K562 (cell line): ENCODE data around the gene MOB4. TPM values are rescaled to one million over a fixed set of nuclear protein-coding genes. Genes with fewer than 3 reads are reported as not detected.
A peak's percentile ranks its signal among the peaks of the same experiment; 100 is the strongest.

Experiments used
- ATAC-seq: fragments of 200-7000 bp; cut with Tn5 transposase; 3 replicates; pipeline ENCODE4 v1.9.1; 2020; ENCODE audit warnings: moderate library complexity
- BruUV-seq: library from RNA; stranded (reverse); fragments of 400-500 nt; replicated peaks from 2 replicates; lab custom pipeline; 2021; lab: Mats Ljungman, UMichigan
- CTCF ChIA-PET: fragments of 300-600 bp; formaldehyde crosslinking; extraction: SDS; loops from one replicate; lab custom pipeline; 2021; ENCODE audit warnings: low intra/inter-chr PET ratio; lab: Yijun Ruan, JAX
- POLR2A ChIA-PET: fragments of 300-600, 350-650 bp; sonication (Branson Sonifier 250); formaldehyde crosslinking; extraction: SDS; loops from one replicate; lab custom pipeline; 2021; ENCODE audit warnings: antibody characterized with exemption, inconsistent platforms; lab: Yijun Ruan, JAX
- DNase-seq, 4 experiments: peaks; one replicate each; pipeline versions ENCODE4 v3.0.0 to v3.0.0-alpha.2; 2011 to 2018; ENCODE audit warnings: low spot score in 3 of 4, mixed read lengths in 3 of 4; ENCODE audit errors: extremely low read depth in 1 of 4
- FAIRE-seq: peaks from 2 replicates; lab custom pipeline; 2011; peaks lifted over from hg19 to GRCh38; lab: Jason Lieb, UNC
- H2AFZ ChIP-seq: 2 replicates; pipeline ENCODE4 v1.6.0; 2011; ENCODE audit warnings: low read depth, low read length, control low read depth, inconsistent platforms
- H3K27ac ChIP-seq: fragments of 200-600 bp; 3 replicates; pipeline ENCODE4 v1.8.0; 2011; ENCODE audit warnings: low read depth, mild to moderate bottlenecking, control low read depth, inconsistent platforms, low read length, moderate library complexity, mixed read lengths; ENCODE audit errors: extremely low read depth
- H3K27me3 ChIP-seq, 2 experiments: fragments of 300-600 bp in 1 of 2; 2 replicates in 1 of 2; 3 replicates in 1 of 2; pipeline versions ENCODE4 v1.6.0 to v1.8.0; 2011; ENCODE audit warnings: inconsistent platforms in 2 of 2, low read length in 2 of 2, mild to moderate bottlenecking in 1 of 2, mixed read lengths in 1 of 2, moderate library complexity in 1 of 2; ENCODE audit not compliant: control insufficient read depth in 2 of 2, insufficient read depth in 2 of 2
- H3K36me3 ChIP-seq: fragments of 300-600 bp; 3 replicates; pipeline ENCODE4 v1.8.0; 2011; ENCODE audit warnings: mild to moderate bottlenecking, low read length, inconsistent platforms; ENCODE audit not compliant: control insufficient read depth, insufficient read depth
- H3K4me1 ChIP-seq, 2 experiments: fragments of 200-600 bp in 1 of 2; replicated peaks in 1 of 2; 2 replicates in 1 of 2; 3 replicates in 1 of 2; pipeline versions ENCODE4 v1.5.1 to v1.8.0; 2011; ENCODE audit warnings: inconsistent platforms in 2 of 2, low read length in 2 of 2, mild to moderate bottlenecking in 1 of 2, mixed read lengths in 1 of 2, moderate library complexity in 1 of 2; ENCODE audit not compliant: control insufficient read depth in 2 of 2, insufficient read depth in 2 of 2
- H3K4me2 ChIP-seq: 2 replicates; pipeline ENCODE4 v1.6.1; 2011; ENCODE audit warnings: low read length, control low read depth, inconsistent platforms, mixed read lengths; ENCODE audit not compliant: insufficient read depth
- H3K4me3 ChIP-seq: fragments of 200-600 bp; sonication (generic), shearing (Covaris generic); 2 replicates; pipeline ENCODE4 v1.5.1; 2016; ENCODE audit warnings: control low read depth, inconsistent platforms
- H3K79me2 ChIP-seq: fragments of 200-600 bp; 3 replicates; pipeline ENCODE4 v1.8.0; 2011; ENCODE audit warnings: low read length, inconsistent platforms; ENCODE audit not compliant: control insufficient read depth, insufficient read depth
- H3K9ac ChIP-seq, 2 experiments: 2 replicates each; pipeline versions ENCODE4 v1.6.0 to v1.6.1; 2011; ENCODE audit warnings: low read depth in 2 of 2, low read length in 2 of 2, control low read depth in 1 of 2, inconsistent platforms in 1 of 2, mild to moderate bottlenecking in 1 of 2, mixed read lengths in 1 of 2; ENCODE audit not compliant: insufficient read depth in 1 of 2
- H3K9me1 ChIP-seq: one replicate; pipeline ENCODE4 v1.6.0; 2011; ENCODE audit warnings: inconsistent platforms, mild to moderate bottlenecking, low read length, moderate library complexity; ENCODE audit not compliant: control insufficient read depth, insufficient read depth
- H3K9me3 ChIP-seq: replicated peaks from 2 replicates; pipeline ENCODE4 v1.5.1; 2011; ENCODE audit warnings: low read depth, low read length, inconsistent platforms; ENCODE audit not compliant: control insufficient read depth, insufficient read depth
- H4K20me1 ChIP-seq: replicated peaks from 2 replicates; pipeline ENCODE4 v1.6.1; 2011; ENCODE audit warnings: low read length, inconsistent platforms, mixed read lengths; ENCODE audit not compliant: control insufficient read depth, insufficient read depth
- DMBX1 ChIP-seq: fragments of 250-450 bp; sonication (Bioruptor Pico); IDR thresholded peaks from 2 replicates; pipeline ENCODE4 v1.8.0; 2022; ENCODE audit warnings: inconsistent platforms, mild to moderate bottlenecking, moderate library complexity, borderline replicate concordance
- E2F3 ChIP-seq: fragments of 250-450 bp; sonication (Bioruptor Pico); IDR thresholded peaks from 2 replicates; pipeline ENCODE4 v1.4.0; 2020; ENCODE audit warnings: mild to moderate bottlenecking
- ELF2 ChIP-seq: fragments of 250-450 bp; sonication (Bioruptor Pico); IDR thresholded peaks from 2 replicates; pipeline ENCODE4 v1.5.0; 2021; ENCODE audit warnings: mild to moderate bottlenecking
- MEF2D ChIP-seq: conservative IDR thresholded peaks from 2 replicates; pipeline ENCODE4 v1.6.1; 2016; ENCODE audit warnings: low read depth, missing genetic modification characterization, missing compliant biosample characterization
- RBFOX2 ChIP-seq: fragments of 200-400 bp; formaldehyde crosslinking; IDR thresholded peaks from 2 replicates; pipeline ENCODE4 v1.6.1; 2017; ENCODE audit warnings: low read depth, mild to moderate bottlenecking, low read length, moderate library complexity
- RFX5 ChIP-seq: IDR thresholded peaks from 2 replicates; pipeline ENCODE4 v1.6.1; 2011; ENCODE audit warnings: low read depth, mild to moderate bottlenecking, improper control_type of control experiment, low read length
- SUPT5H ChIP-seq: fragments of 450-650 bp; IDR thresholded peaks from 2 replicates; pipeline ENCODE4 v1.6.1; 2016
- TAF9B ChIP-seq: fragments of 450-650 bp; IDR thresholded peaks from 2 replicates; pipeline ENCODE4 v1.6.1; 2018; ENCODE audit warnings: mild to moderate bottlenecking; ENCODE audit not compliant: partially characterized antibody
- ZBTB43 ChIP-seq: sonication (generic); formaldehyde crosslinking; IDR thresholded peaks from 2 replicates; pipeline ENCODE4 v1.8.0; 2023; ENCODE audit warnings: mild to moderate bottlenecking, missing genetic modification reagents
- ZNF134 ChIP-seq: fragments of 250-450 bp; sonication (Bioruptor Pico); conservative IDR thresholded peaks from 2 replicates; pipeline ENCODE4 v1.4.0; 2020
- ZNF655 ChIP-seq: fragments of 250-450 bp; sonication (Bioruptor Pico); IDR thresholded peaks from 2 replicates; pipeline ENCODE4 v1.5.0; 2021
- WGBS: fragments of 100-300 bp; shearing (Covaris generic); methylation state at CpG from one replicate; pipeline ENCODE4 v1.1.6; 2016; ENCODE audit warnings: low coverage, mixed read lengths; ENCODE audit not compliant: insufficient coverage; ENCODE audit errors: missing lambda C conversion rate; 5-methylcytosine and 5-hydroxymethylcytosine counted together
- in situ Hi-C: fragments of 300-500 bp; cut with MboI; formaldehyde crosslinking; loops from 4 replicates; pipeline ENCODE4 v1.15.0; 2018; ENCODE audit warnings: inconsistent platforms, mixed read lengths
- intact Hi-C: fragments of 100-400 bp; cut with micrococcal nuclease; formaldehyde crosslinking; loops from 2 replicates; pipeline ENCODE4 v1.14.2; 2022
- polyA plus RNA-seq, 8 experiments: library from polyadenylated mRNA; depleted of rRNA in 4 of 8; stranded (reverse) in 5 of 8; unstranded in 3 of 8; fragments of >200 nt; fragmentation: Nextera tagmentation in 2 of 8; fragmentation: Illumina TruSeq in 1 of 8; extraction: Ambion mirVana in 2 of 8; extraction: Trizol in 1 of 8; gene quantifications; 2 replicates each; pipeline versions ENCODE4 v1.2.1 to v1.2.3, GENCODE V29; 2011 to 2014; ENCODE audit warnings: inconsistent platforms in 1 of 8, missing spikeins in 1 of 8
- total RNA-seq, 7 experiments: library from RNA; depleted of rRNA in 6 of 7; stranded (reverse); fragments of >200 nt in 6 of 7; fragmentation: Illumina TruSeq in 2 of 7; extraction: Trizol in 2 of 7; gene quantifications; 2 replicates each; pipeline versions ENCODE4 v1.2.1 to v1.2.3, GENCODE V29; 2011 to 2021; ENCODE audit warnings: low replicate concordance in 1 of 7

Gene MOB4
- total and polyA plus RNA-seq, 9 of the 15 experiments (the other 6 are each of a cell fraction or from before 2014, with no cell fraction given), result 13.5 to 30.8 (median 22.2) TPM

GRCh38 chr2:197502685-197503084 is 13.2 kb upstream of the MOB4 start:
- ChIA-PET CTCF (no interaction called here), POLR2A (interaction anchor here (0.7 to 6.5 kb wide), 3 partner anchors 11 to 89 kb away, joined by 3 to 34 read pairs (median 3); partner anchors contain the start of gene MOB4)
- Histone ChIP-seq H3K79me2 (peaks cover 64% of the 10 kb centered on the region), H3K9me1 (no peaks in the 10 kb centered on the region), H2AFZ (no peak overlapping the region), H4K20me1 (no peaks in the 10 kb centered on the region), H3K4me1 (peaks cover under 1 to 8% of the 10 kb centered on the region in 2 experiments; a peak in 2 of 5 replicates), H3K9me3 (no peaks in the 10 kb centered on the region), H3K36me3 (peaks cover 49% of the 10 kb centered on the region), H3K4me2 (peak overlapping the region; percentile 95; the same call in 1 of the 2 replicates), H3K27ac (no peak overlapping the region), H3K9ac (peak overlapping the region in 1 of 2 experiments; percentile 99; a peak in 1 of 4 replicates), H3K27me3 (no peaks in the 10 kb centered on the region), H3K4me3 (peak overlapping the region; percentile 74; the same call in 1 of the 2 replicates)
- FAIRE-seq (no peak), ATAC-seq (no peak), DNase-seq (no peak)
- WGBS, result 33% methylated on average over 4 of the region's 4 CpGs
- no TSS peak for BruUV-seq
- in situ Hi-C loops (no loop called here), intact Hi-C loops (loop anchor here (5.0 kb wide), 1 partner anchor 95 kb away; no protein-coding TSS in a partner anchor)
- TF ChIP-seq ELF2 (CRISPR knock-in tag), result no peak
- peak; percentile 28; the same call in 1 of the 2 replicates for TF ChIP-seq RBFOX2
- TF ChIP-seq ZNF655 (CRISPR knock-in tag), result no peak

- H3K9me3 ChIP-seq, result no peaks in the 10 kb centered on the region
- in situ Hi-C loops (no loop called here), intact Hi-C loops (loop anchor here (5.0 kb wide), 1 partner anchor 93 kb away; no protein-coding TSS in a partner anchor)
- no peaks in the 10 kb centered on the region for H4K20me1 ChIP-seq
- no peaks in the 10 kb centered on the region for H3K27me3 ChIP-seq
- DNase-seq, result no peak
- ATAC-seq, result no peak
- no TSS peak for BruUV-seq
- no peak overlapping the region for H3K27ac ChIP-seq
- no peaks in the 10 kb centered on the region for H3K9me1 ChIP-seq
- H3K36me3 ChIP-seq, result peaks cover 40% of the 10 kb centered on the region
- CTCF ChIA-PET, result no interaction called here
- FAIRE-seq, result no peak
- H3K4me2 ChIP-seq, result no peak overlapping the region
- H3K4me1 ChIP-seq, result peaks cover 0 to 5% of the 10 kb centered on the region in 2 experiments; a peak in 1 of 5 replicates
- no peak for TF ChIP-seq ZBTB43 (CRISPR knock-in tag)
- no peak for TF ChIP-seq SUPT5H
- TF ChIP-seq TAF9B, result no peak
- TF ChIP-seq DMBX1 (CRISPR knock-in tag), result no peak
- no peak for TF ChIP-seq E2F3 (CRISPR knock-in tag)
- no peak for TF ChIP-seq ZNF134 (CRISPR knock-in tag)
- no peak for TF ChIP-seq MEF2D (tag)
- no peak for TF ChIP-seq RFX5
- H3K9ac ChIP-seq, result no peak overlapping the region
- no peak overlapping the region for H2AFZ ChIP-seq
- H3K79me2 ChIP-seq, result peaks cover 51% of the 10 kb centered on the region
- no peak overlapping the region for H3K4me3 ChIP-seq
- 94% methylated on average over 2 of the region's 2 CpGs for WGBS
- POLR2A ChIA-PET, result no interaction called here
These were observed 11.9 kb upstream of the MOB4 start for GRCh38 chr2:197504000-197504399.
